Measurements from ENCODE around the gene EVC2.

- TF ChIP-seq POLR2A (IDR thresholded peaks at IDR 0.05) (no peak), CTCF (IDR thresholded peaks at IDR 0.05) (no peak)
Observed at GRCh38 chr4:5589495-5589894, 118.9 kb downstream of the EVC2 start.
